Kidney (tissue), 14 donors: Measurements from ENCODE around the gene ABHD6. TPM values are rescaled to one million over a fixed set of nuclear protein-coding genes. Genes with fewer than 3 reads are reported as not detected.

ENCODE experiments used
- DNase-seq, 5 donors: peaks; one replicate each; pipeline ENCODE4 v3.0.0-alpha.2; 2013 to 2020
- FAIRE-seq: peaks from 2 replicates; lab custom pipeline; 2012; peaks lifted over from hg19 to GRCh38; lab: Jason Lieb, UNC
- H3K27ac ChIP-seq, 2 donors: one replicate each; pipeline ENCODE4 v1.7.0; 2013; ENCODE audit warnings: low read depth in 2 of 2, low read length in 2 of 2, inconsistent platforms in 1 of 2
- H3K27me3 ChIP-seq: one replicate; pipeline ENCODE4 v1.7.1; 2013; ENCODE audit warnings: low read length, inconsistent platforms; ENCODE audit not compliant: control insufficient read depth, insufficient read depth
- H3K36me3 ChIP-seq, 3 donors: one replicate each; pipeline versions ENCODE4 v1.7.0 to v1.7.1; 2013; ENCODE audit warnings: low read length in 3 of 3, control low read depth in 1 of 3, inconsistent platforms in 1 of 3; ENCODE audit not compliant: insufficient read depth in 3 of 3, control insufficient read depth in 2 of 3
- H3K4me1 ChIP-seq, 3 donors: one replicate each; pipeline versions ENCODE4 v1.7.0 to v1.7.1; 2013; ENCODE audit warnings: low read length in 3 of 3, inconsistent platforms in 1 of 3, low read depth in 1 of 3; ENCODE audit not compliant: control insufficient read depth in 2 of 3, insufficient read depth in 2 of 3
- H3K4me3 ChIP-seq, 3 donors: one replicate each; pipeline versions ENCODE4 v1.7.0 to v1.8.1; 2013; ENCODE audit warnings: low read length in 3 of 3, control low read depth in 1 of 3, inconsistent platforms in 1 of 3
- H3K9ac ChIP-seq, 3 donors: one replicate each; pipeline versions ENCODE4 v1.7.0 to v1.7.1; 2013; ENCODE audit warnings: low read length in 3 of 3, control low read depth in 1 of 3, inconsistent platforms in 1 of 3
- H3K9me3 ChIP-seq, 3 donors: one replicate each; pipeline versions ENCODE4 v1.7.0 to v1.7.1; 2013; ENCODE audit warnings: low read length in 3 of 3, control low read depth in 1 of 3, inconsistent platforms in 1 of 3; ENCODE audit not compliant: control insufficient read depth in 2 of 3, insufficient read depth in 1 of 3
- intact Hi-C: fragments of 100-400 bp; cut with DNase I; formaldehyde crosslinking; loops from one replicate; pipeline ENCODE4 v1.11.1; 2022
- polyA plus RNA-seq: library from polyadenylated mRNA; stranded (reverse); fragments of 350-450 nt; fragmentation: Illumina TruSeq; extraction: RNeasy Lipid Tissue Mini Kit (QIAGEN cat#74804); gene quantifications from one replicate; pipeline ENCODE4 v1.2.3, GENCODE V29; 2014; ENCODE audit warnings: low read depth, low replicate concordance; ENCODE audit not compliant: insufficient read depth
- total RNA-seq: library from RNA; stranded (reverse); fragmentation: NEBNext Ultra II Directional; extraction: Animal tissue kit (Norgen Biotek cat#: 25700); gene quantifications from one replicate; pipeline ENCODE4 v1.2.1, GENCODE V29; 2021
- TF ChIP-seq, protein P1 (sequence below): IDR thresholded peaks from 3 replicates; pipeline ENCODE4 v1.5.1; 2012; ENCODE audit warnings: mild to moderate bottlenecking, moderate library complexity, borderline replicate concordance; ENCODE audit not compliant: insufficient read depth; ENCODE audit errors: extremely low read depth
- donor health status: control.
- donor health status: control.
- donor health status: control.
- donor health status: control.
- donor health status: control.
- donor health status: DM: yes; HTN: yes; CAD: no.
- donor health status: Normal renal cell carcinoma (clear cell type).

The ABHD6 gene
- total and polyA plus RNA-seq, 2 donors from 2014 or later: 10.2 to 21.4 TPM

DNA sequence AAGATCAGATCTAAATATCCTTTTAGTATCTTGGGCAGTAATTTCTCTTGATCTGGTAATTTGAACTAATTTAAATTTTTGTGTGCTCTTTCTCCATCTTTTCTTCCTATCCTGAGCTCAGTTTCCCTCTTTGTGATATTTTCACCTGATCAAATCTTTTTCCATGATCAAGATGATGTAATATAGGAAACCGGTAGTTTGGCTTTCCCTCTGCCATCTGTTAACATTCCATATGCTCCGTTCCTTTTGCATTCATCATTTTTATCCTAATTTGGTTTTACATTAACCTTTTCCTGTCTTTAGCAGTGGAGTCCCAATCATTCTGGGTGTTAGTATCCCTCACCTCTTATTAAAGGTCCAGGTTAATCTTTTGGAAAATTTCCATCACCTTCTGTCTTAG is 5.9 kb upstream of the ABHD6 start:
- no peaks in the 10 kb centered on the region for H3K9me3 ChIP-seq
- no peak for FAIRE-seq

DNA sequence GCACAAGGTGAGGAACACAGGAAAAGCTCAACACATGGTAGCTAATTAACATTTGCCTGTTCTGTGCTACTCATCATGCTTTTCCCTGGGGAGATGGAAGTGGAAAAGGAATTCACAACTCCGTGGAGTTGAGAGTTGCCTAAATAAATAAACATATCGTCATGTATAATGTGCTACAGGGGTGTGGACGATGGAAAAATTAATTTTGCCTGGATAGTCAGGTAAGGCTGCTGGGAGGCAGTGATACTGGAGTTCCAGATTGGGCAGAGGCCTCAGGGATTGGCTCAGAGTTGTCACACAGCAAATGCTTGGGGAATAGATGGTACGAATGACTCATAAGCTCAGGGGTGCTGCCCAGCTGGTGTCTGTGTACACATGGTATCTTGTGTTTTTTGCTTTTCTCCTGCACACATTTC is 3.1 kb upstream of the ABHD6 start:
- intact Hi-C loops: no loop called here
- TF ChIP-seq, protein P1, sequence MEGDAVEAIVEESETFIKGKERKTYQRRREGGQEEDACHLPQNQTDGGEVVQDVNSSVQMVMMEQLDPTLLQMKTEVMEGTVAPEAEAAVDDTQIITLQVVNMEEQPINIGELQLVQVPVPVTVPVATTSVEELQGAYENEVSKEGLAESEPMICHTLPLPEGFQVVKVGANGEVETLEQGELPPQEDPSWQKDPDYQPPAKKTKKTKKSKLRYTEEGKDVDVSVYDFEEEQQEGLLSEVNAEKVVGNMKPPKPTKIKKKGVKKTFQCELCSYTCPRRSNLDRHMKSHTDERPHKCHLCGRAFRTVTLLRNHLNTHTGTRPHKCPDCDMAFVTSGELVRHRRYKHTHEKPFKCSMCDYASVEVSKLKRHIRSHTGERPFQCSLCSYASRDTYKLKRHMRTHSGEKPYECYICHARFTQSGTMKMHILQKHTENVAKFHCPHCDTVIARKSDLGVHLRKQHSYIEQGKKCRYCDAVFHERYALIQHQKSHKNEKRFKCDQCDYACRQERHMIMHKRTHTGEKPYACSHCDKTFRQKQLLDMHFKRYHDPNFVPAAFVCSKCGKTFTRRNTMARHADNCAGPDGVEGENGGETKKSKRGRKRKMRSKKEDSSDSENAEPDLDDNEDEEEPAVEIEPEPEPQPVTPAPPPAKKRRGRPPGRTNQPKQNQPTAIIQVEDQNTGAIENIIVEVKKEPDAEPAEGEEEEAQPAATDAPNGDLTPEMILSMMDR: no peak
- Histone ChIP-seq H3K4me3 (no peak overlapping the region), H3K9ac (no peak overlapping the region), H3K36me3 (no peaks in the 10 kb centered on the region), H3K4me1 (peaks cover 0 to 7% (median 6%) of the 10 kb centered on the region in 3 donors), H3K27ac (no peak overlapping the region), H3K27me3 (no peaks in the 10 kb centered on the region), H3K9me3 (no peaks in the 10 kb centered on the region)
- DNase-seq (no peak), FAIRE-seq (no peak)

More for the DNA sequence above, 5.9 kb upstream of the ABHD6 start:
- no peaks in the 10 kb centered on the region for H3K27me3 ChIP-seq
- TF ChIP-seq, protein P1: no peak
- H3K27ac ChIP-seq: no peak overlapping the region
- H3K4me1 ChIP-seq: peaks cover 0 to 4% (median 0%) of the 10 kb centered on the region in 3 donors
- no peak overlapping the region for H3K4me3 ChIP-seq
- H3K9ac ChIP-seq: no peak overlapping the region
- H3K36me3 ChIP-seq: no peaks in the 10 kb centered on the region
- intact Hi-C loops: no loop called here
- DNase-seq: no peak

- peaks cover 0 to 9% (median 6%) of the 10 kb centered on the region in 3 donors for H3K4me1 ChIP-seq
- H3K27me3 ChIP-seq: no peaks in the 10 kb centered on the region
- no peaks in the 10 kb centered on the region for H3K9me3 ChIP-seq
- TF ChIP-seq, protein P1: no peak
- intact Hi-C loops: no loop called here
- no peak overlapping the region for H3K27ac ChIP-seq
- DNase-seq (no peak), FAIRE-seq (no peak)
- no peaks in the 10 kb centered on the region for H3K36me3 ChIP-seq
- no peak overlapping the region for H3K4me3 ChIP-seq
- no peak overlapping the region for H3K9ac ChIP-seq
These were observed 1.6 kb upstream of the ABHD6 start for GRCh38 chr3:58235970-58236369.
